K562 (cell line): Measurements from ENCODE around the gene RAB3GAP2. TPM values are rescaled to one million over a fixed set of nuclear protein-coding genes. Genes with fewer than 3 reads are reported as not detected.
A peak's percentile ranks its signal among the peaks of the same experiment; 100 is the strongest.
"Not testable (repeated sequence)": the region's sequence is repeated elsewhere in the genome, so short reads cannot be mapped to it uniquely, and the experiment has no call there.

ENCODE experiments used
- ATAC-seq: fragments of 200-7000 bp; cut with Tn5 transposase; 3 replicates; pipeline ENCODE4 v1.9.1; 2020; ENCODE audit warnings: moderate library complexity
- BruUV-seq: library from RNA; stranded (reverse); fragments of 400-500 nt; replicated peaks from 2 replicates; lab custom pipeline; 2021; lab: Mats Ljungman, UMichigan
- CTCF ChIA-PET: fragments of 300-600 bp; formaldehyde crosslinking; extraction: SDS; loops from one replicate; lab custom pipeline; 2021; ENCODE audit warnings: low intra/inter-chr PET ratio; lab: Yijun Ruan, JAX
- POLR2A ChIA-PET: fragments of 300-600, 350-650 bp; sonication (Branson Sonifier 250); formaldehyde crosslinking; extraction: SDS; loops from one replicate; lab custom pipeline; 2021; ENCODE audit warnings: antibody characterized with exemption, inconsistent platforms; lab: Yijun Ruan, JAX
- DNase-seq, 4 experiments: peaks; one replicate each; pipeline versions ENCODE4 v3.0.0 to v3.0.0-alpha.2; 2011 to 2018; ENCODE audit warnings: low spot score in 3 of 4, mixed read lengths in 3 of 4; ENCODE audit errors: extremely low read depth in 1 of 4
- FAIRE-seq: peaks from 2 replicates; lab custom pipeline; 2011; peaks lifted over from hg19 to GRCh38; lab: Jason Lieb, UNC
- H2AFZ ChIP-seq: 2 replicates; pipeline ENCODE4 v1.6.0; 2011; ENCODE audit warnings: low read depth, low read length, control low read depth, inconsistent platforms
- H3K27ac ChIP-seq: fragments of 200-600 bp; 3 replicates; pipeline ENCODE4 v1.8.0; 2011; ENCODE audit warnings: low read depth, mild to moderate bottlenecking, control low read depth, inconsistent platforms, low read length, moderate library complexity, mixed read lengths; ENCODE audit errors: extremely low read depth
- H3K27me3 ChIP-seq, 2 experiments: fragments of 300-600 bp in 1 of 2; 2 replicates in 1 of 2; 3 replicates in 1 of 2; pipeline versions ENCODE4 v1.6.0 to v1.8.0; 2011; ENCODE audit warnings: inconsistent platforms in 2 of 2, low read length in 2 of 2, mild to moderate bottlenecking in 1 of 2, mixed read lengths in 1 of 2, moderate library complexity in 1 of 2; ENCODE audit not compliant: control insufficient read depth in 2 of 2, insufficient read depth in 2 of 2
- H3K36me3 ChIP-seq: fragments of 300-600 bp; 3 replicates; pipeline ENCODE4 v1.8.0; 2011; ENCODE audit warnings: mild to moderate bottlenecking, low read length, inconsistent platforms; ENCODE audit not compliant: control insufficient read depth, insufficient read depth
- H3K4me1 ChIP-seq, 2 experiments: fragments of 200-600 bp in 1 of 2; replicated peaks in 1 of 2; 2 replicates in 1 of 2; 3 replicates in 1 of 2; pipeline versions ENCODE4 v1.5.1 to v1.8.0; 2011; ENCODE audit warnings: inconsistent platforms in 2 of 2, low read length in 2 of 2, mild to moderate bottlenecking in 1 of 2, mixed read lengths in 1 of 2, moderate library complexity in 1 of 2; ENCODE audit not compliant: control insufficient read depth in 2 of 2, insufficient read depth in 2 of 2
- H3K4me2 ChIP-seq: 2 replicates; pipeline ENCODE4 v1.6.1; 2011; ENCODE audit warnings: low read length, control low read depth, inconsistent platforms, mixed read lengths; ENCODE audit not compliant: insufficient read depth
- H3K4me3 ChIP-seq: fragments of 200-600 bp; sonication (generic), shearing (Covaris generic); 2 replicates; pipeline ENCODE4 v1.5.1; 2016; ENCODE audit warnings: control low read depth, inconsistent platforms
- H3K79me2 ChIP-seq: fragments of 200-600 bp; 3 replicates; pipeline ENCODE4 v1.8.0; 2011; ENCODE audit warnings: low read length, inconsistent platforms; ENCODE audit not compliant: control insufficient read depth, insufficient read depth
- H3K9ac ChIP-seq, 2 experiments: 2 replicates each; pipeline versions ENCODE4 v1.6.0 to v1.6.1; 2011; ENCODE audit warnings: low read depth in 2 of 2, low read length in 2 of 2, control low read depth in 1 of 2, inconsistent platforms in 1 of 2, mild to moderate bottlenecking in 1 of 2, mixed read lengths in 1 of 2; ENCODE audit not compliant: insufficient read depth in 1 of 2
- H3K9me1 ChIP-seq: one replicate; pipeline ENCODE4 v1.6.0; 2011; ENCODE audit warnings: inconsistent platforms, mild to moderate bottlenecking, low read length, moderate library complexity; ENCODE audit not compliant: control insufficient read depth, insufficient read depth
- H3K9me3 ChIP-seq: replicated peaks from 2 replicates; pipeline ENCODE4 v1.5.1; 2011; ENCODE audit warnings: low read depth, low read length, inconsistent platforms; ENCODE audit not compliant: control insufficient read depth, insufficient read depth
- H4K20me1 ChIP-seq: replicated peaks from 2 replicates; pipeline ENCODE4 v1.6.1; 2011; ENCODE audit warnings: low read length, inconsistent platforms, mixed read lengths; ENCODE audit not compliant: control insufficient read depth, insufficient read depth
- DEAF1 ChIP-seq: fragments of 450-650 bp; formaldehyde crosslinking; IDR thresholded peaks from 2 replicates; pipeline ENCODE4 v1.4.0; 2020; ENCODE audit warnings: mild to moderate bottlenecking, moderate library complexity
- JUND ChIP-seq, 2 experiments: IDR thresholded peaks; 2 replicates in 1 of 2; 3 replicates in 1 of 2; pipeline ENCODE4 v1.6.1; 2011; ENCODE audit warnings: borderline replicate concordance in 2 of 2, low read depth in 2 of 2, low read length in 2 of 2, improper control_type of control experiment in 1 of 2, missing biosample characterization in 1 of 2, missing genetic modification characterization in 1 of 2, missing genetic modification reagents in 1 of 2
- L3MBTL2 ChIP-seq: fragments of 450-650 bp; IDR thresholded peaks from 2 replicates; pipeline ENCODE4 v1.6.1; 2016; ENCODE audit warnings: mild to moderate bottlenecking, moderate library complexity
- POLR2H ChIP-seq: IDR thresholded peaks from 2 replicates; pipeline ENCODE4 v1.6.1; 2016; ENCODE audit warnings: missing genetic modification characterization, low read depth, mild to moderate bottlenecking, control low read depth, missing compliant biosample characterization, moderate library complexity
- REST ChIP-seq, 2 experiments: fragments of 450-650 bp; formaldehyde crosslinking in 1 of 2; IDR thresholded peaks; 2 replicates each; pipeline versions ENCODE4 v1.4.0 to v1.6.1; 2014 to 2020; ENCODE audit warnings: mild to moderate bottlenecking in 2 of 2, borderline replicate concordance in 1 of 2, low read depth in 1 of 2
- SMC3 ChIP-seq: conservative IDR thresholded peaks from 2 replicates; pipeline ENCODE4 v1.6.1; 2011; ENCODE audit warnings: low read depth, low read length, improper control_type of control experiment; ENCODE audit not compliant: insufficient read depth
- WGBS: fragments of 100-300 bp; shearing (Covaris generic); methylation state at CpG from one replicate; pipeline ENCODE4 v1.1.6; 2016; ENCODE audit warnings: low coverage, mixed read lengths; ENCODE audit not compliant: insufficient coverage; ENCODE audit errors: missing lambda C conversion rate; 5-methylcytosine and 5-hydroxymethylcytosine counted together
- in situ Hi-C: fragments of 300-500 bp; cut with MboI; formaldehyde crosslinking; loops from 4 replicates; pipeline ENCODE4 v1.15.0; 2018; ENCODE audit warnings: inconsistent platforms, mixed read lengths
- intact Hi-C: fragments of 100-400 bp; cut with micrococcal nuclease; formaldehyde crosslinking; loops from 2 replicates; pipeline ENCODE4 v1.14.2; 2022
- polyA plus RNA-seq, 8 experiments: library from polyadenylated mRNA; depleted of rRNA in 4 of 8; stranded (reverse) in 5 of 8; unstranded in 3 of 8; fragments of >200 nt; fragmentation: Nextera tagmentation in 2 of 8; fragmentation: Illumina TruSeq in 1 of 8; extraction: Ambion mirVana in 2 of 8; extraction: Trizol in 1 of 8; gene quantifications; 2 replicates each; pipeline versions ENCODE4 v1.2.1 to v1.2.3, GENCODE V29; 2011 to 2014; ENCODE audit warnings: inconsistent platforms in 1 of 8, missing spikeins in 1 of 8
- total RNA-seq, 7 experiments: library from RNA; depleted of rRNA in 6 of 7; stranded (reverse); fragments of >200 nt in 6 of 7; fragmentation: Illumina TruSeq in 2 of 7; extraction: Trizol in 2 of 7; gene quantifications; 2 replicates each; pipeline versions ENCODE4 v1.2.1 to v1.2.3, GENCODE V29; 2011 to 2021; ENCODE audit warnings: low replicate concordance in 1 of 7

Gene RAB3GAP2
- total and polyA plus RNA-seq, 9 of the 15 experiments (the other 6 are each of a cell fraction or from before 2014, with no cell fraction given): 14.1 to 69.1 (median 32.2) TPM

GRCh38 chr1:220218397-220219135 lies 53.7 kb downstream of the RAB3GAP2 start:
- H2AFZ ChIP-seq; H3K4me1 ChIP-seq; H3K9me3 ChIP-seq; H3K36me3 ChIP-seq; H3K4me2 ChIP-seq; BruUV-seq; H3K27ac ChIP-seq; H3K27me3 ChIP-seq; in situ Hi-C loops; H4K20me1 ChIP-seq; H3K4me3 ChIP-seq; H3K9me1 ChIP-seq; H3K9ac ChIP-seq; TF ChIP-seq JUND (tag; IDR thresholded peaks at IDR 0.05; ENCODE audit: borderline replicate concordance, low read depth, low read length); REST (CRISPR knock-in tag; IDR thresholded peaks at IDR 0.05; ENCODE audit: low read depth): not testable (repeated sequence)
- DNase-seq (peak in 3 of 4 experiments; percentile 27 to 77 (median 51)), ATAC-seq (peak; percentile 95), FAIRE-seq (peak; percentile 73)
- intact Hi-C loops: loop anchor here (1.0 to 5.0 kb wide), 5 partner anchors 54 to 558 kb away; partner anchors contain the start of gene RAB3GAP2
- ChIA-PET CTCF (interaction anchor here (0.6 to 2.2 kb wide), 5 partner anchors 139 to 558 kb away, joined by 3 to 7 read pairs (median 4); no protein-coding TSS in a partner anchor), POLR2A (interaction anchor here (0.6 to 0.7 kb wide), 5 partner anchors 10 to 305 kb away, joined by 3 to 5 read pairs (median 4); no protein-coding TSS in a partner anchor)
- H3K79me2 ChIP-seq: peaks cover 24% of the 10 kb centered on the region
- 35% methylated on average over 6 of the region's 6 CpGs for WGBS
- TF ChIP-seq POLR2H (tag): 0 out of 2 replicates have a peak, but pooled peaks have one; percentile 30
- TF ChIP-seq DEAF1 (CRISPR knock-in tag): peak; percentile 47; the same call in 1 of the 2 replicates
- 0 out of 2 replicates have a peak, but pooled peaks have one; percentile 8 for TF ChIP-seq JUND (IDR thresholded peaks at IDR 0.05; ENCODE audit: borderline replicate concordance, low read depth, low read length)
- peak; percentile 27; the same call in 1 of the 2 replicates for TF ChIP-seq L3MBTL2
- peak; percentile 60 for TF ChIP-seq SMC3
- peak; percentile 69; the same call in 1 of the 2 replicates for TF ChIP-seq REST (IDR thresholded peaks at IDR 0.05; ENCODE audit: borderline replicate concordance)
